Mucosa of rectum (tissue), 2 donors: ENCODE results near the gene NOP56.

Experiments used
- H3K27ac ChIP-seq, 2 donors: one replicate each; pipeline ENCODE4 v1.7.0; 2013; ENCODE audit warnings: inconsistent platforms in 2 of 2, low read depth in 2 of 2, low read length in 2 of 2
- H3K27me3 ChIP-seq, 2 donors: one replicate each; pipeline ENCODE4 v1.7.0; 2013; ENCODE audit warnings: low read length in 2 of 2; ENCODE audit not compliant: control insufficient read depth in 2 of 2, insufficient read depth in 2 of 2
- H3K36me3 ChIP-seq, 2 donors: one replicate each; pipeline ENCODE4 v1.7.0; 2013; ENCODE audit warnings: low read length in 2 of 2; ENCODE audit not compliant: control insufficient read depth in 2 of 2, insufficient read depth in 2 of 2
- H3K4me1 ChIP-seq, 2 donors: one replicate each; pipeline ENCODE4 v1.7.0; 2013; ENCODE audit warnings: low read length in 2 of 2, mild to moderate bottlenecking in 1 of 2; ENCODE audit not compliant: control insufficient read depth in 2 of 2, insufficient read depth in 2 of 2
- H3K4me3 ChIP-seq, 2 donors: one replicate each; pipeline ENCODE4 v1.7.0; 2013; ENCODE audit warnings: low read length in 2 of 2
- H3K9ac ChIP-seq, 2 donors: one replicate each; pipeline ENCODE4 v1.7.0; 2013; ENCODE audit warnings: low read length in 2 of 2, low read depth in 1 of 2, mild to moderate bottlenecking in 1 of 2
- H3K9me3 ChIP-seq, 2 donors: one replicate each; pipeline ENCODE4 v1.7.0; 2013; ENCODE audit warnings: low read length in 2 of 2; ENCODE audit not compliant: control insufficient read depth in 2 of 2
- donor health status: healthy.
- donor health status: Normal muscosa, but diverticular disease.

NOP56 gene

GRCh38 chr20:2617099-2617714 lies 35.2 kb upstream of the NOP56 start:
- H3K9me3 ChIP-seq = no peaks in the 10 kb centered on the region
- H3K4me3 ChIP-seq = no peak overlapping the region
- H3K36me3 ChIP-seq = no peaks in the 10 kb centered on the region
- H3K27ac ChIP-seq = no peak overlapping the region
- H3K27me3 ChIP-seq = no peaks in the 10 kb centered on the region
- H3K9ac ChIP-seq = no peak overlapping the region
- no peaks in the 10 kb centered on the region for H3K4me1 ChIP-seq

- H3K9me3 ChIP-seq = no peaks in the 10 kb centered on the region
- no peaks in the 10 kb centered on the region for H3K27me3 ChIP-seq
- no peaks in the 10 kb centered on the region for H3K4me1 ChIP-seq
- no peak overlapping the region for H3K27ac ChIP-seq
- no peaks in the 10 kb centered on the region for H3K36me3 ChIP-seq
- H3K4me3 ChIP-seq = no peak overlapping the region
- H3K9ac ChIP-seq = no peak overlapping the region
Measured at GRCh38 chr20:2618815-2619214, 33.6 kb upstream of the NOP56 start.

- Histone ChIP-seq H3K4me1 (no peaks in the 10 kb centered on the region), H3K9me3 (no peaks in the 10 kb centered on the region), H3K9ac (no peak overlapping the region), H3K4me3 (no peak overlapping the region), H3K27me3 (no peaks in the 10 kb centered on the region), H3K27ac (no peak overlapping the region), H3K36me3 (no peaks in the 10 kb centered on the region)
Measured at GRCh38 chr20:2619337-2619736, 33.1 kb upstream of the NOP56 start.

DNA sequence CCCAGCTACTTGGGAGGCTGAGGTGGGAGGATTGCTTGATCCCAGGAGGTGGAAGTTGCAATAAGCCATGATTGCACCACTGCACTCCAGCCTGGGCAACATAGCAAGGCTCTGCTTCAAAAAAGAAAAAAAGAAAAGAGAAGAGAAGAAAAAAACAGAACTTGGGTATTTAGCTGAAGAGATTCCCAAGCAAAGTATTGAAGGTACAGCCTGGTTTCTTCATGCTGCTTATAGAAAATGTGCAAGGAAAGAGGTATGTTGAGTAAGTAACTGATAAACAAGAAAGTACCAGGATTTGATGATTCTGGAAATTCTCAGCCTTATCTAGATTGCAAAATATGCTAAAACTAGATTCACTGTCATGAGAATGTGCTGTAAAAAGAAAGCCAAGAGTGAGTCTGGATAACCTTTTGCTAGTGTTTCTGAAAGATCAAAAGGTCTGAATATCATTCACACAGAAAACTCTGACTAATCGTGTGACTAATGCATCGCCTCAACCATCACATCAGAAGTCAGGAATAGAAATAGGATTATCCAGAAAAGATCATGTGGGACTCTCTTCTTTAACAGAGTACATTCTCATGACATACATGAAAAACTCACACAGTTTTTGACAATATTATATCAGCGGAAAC lies 32.4 kb upstream of the NOP56 start:
- H3K4me1 ChIP-seq = no peaks in the 10 kb centered on the region
- H3K27ac ChIP-seq = no peak overlapping the region
- H3K9ac ChIP-seq = no peak overlapping the region
- H3K27me3 ChIP-seq = no peaks in the 10 kb centered on the region
- H3K9me3 ChIP-seq = no peaks in the 10 kb centered on the region
- H3K36me3 ChIP-seq = no peaks in the 10 kb centered on the region
- no peak overlapping the region for H3K4me3 ChIP-seq

DNA sequence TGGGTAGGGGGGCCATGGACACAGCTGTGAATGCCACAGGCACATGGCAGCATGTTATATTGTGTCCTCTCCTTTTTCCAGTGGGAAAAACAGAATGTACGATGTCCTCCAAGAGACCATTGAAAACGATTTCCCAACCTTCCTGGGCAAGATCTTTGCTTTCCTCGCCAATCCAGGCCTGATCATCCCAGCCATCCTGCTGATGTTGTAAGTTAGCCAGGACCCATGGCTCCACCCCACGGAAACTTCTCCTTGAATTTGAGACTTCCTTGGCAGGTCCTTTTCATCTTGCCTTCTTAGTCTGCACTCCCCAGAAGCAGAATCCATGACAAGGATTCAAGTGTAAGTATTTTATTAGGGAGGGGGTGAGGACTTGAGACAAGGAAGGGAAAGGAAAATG lies 28.2 kb upstream of the NOP56 start:
- Histone ChIP-seq H3K4me3 (no peak overlapping the region), H3K9ac (no peak overlapping the region), H3K27me3 (no peaks in the 10 kb centered on the region), H3K36me3 (no peaks in the 10 kb centered on the region), H3K4me1 (no peaks in the 10 kb centered on the region), H3K9me3 (no peaks in the 10 kb centered on the region), H3K27ac (no peak overlapping the region)

DNA sequence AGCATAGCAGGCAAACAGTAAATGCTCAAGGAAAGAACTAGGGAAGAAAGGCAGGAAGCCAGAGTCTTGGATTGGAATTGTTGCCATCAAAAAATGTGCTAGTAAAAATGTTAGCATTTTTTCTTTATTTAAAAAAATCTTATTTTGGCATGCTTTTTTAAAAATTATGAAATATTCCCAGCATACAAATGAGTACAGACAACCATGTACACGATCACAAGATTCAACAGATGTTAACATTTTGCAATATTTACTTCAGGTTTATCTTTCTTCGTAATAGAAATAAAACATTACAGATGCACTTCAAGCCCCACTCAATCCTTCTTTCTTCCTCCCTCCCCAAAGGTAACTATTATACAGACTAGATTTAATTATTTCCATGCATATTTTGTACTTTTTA lies 27.4 kb upstream of the NOP56 start:
- Histone ChIP-seq H3K4me1 (no peaks in the 10 kb centered on the region), H3K27me3 (no peaks in the 10 kb centered on the region), H3K9ac (no peak overlapping the region), H3K36me3 (no peaks in the 10 kb centered on the region), H3K9me3 (no peaks in the 10 kb centered on the region), H3K4me3 (no peak overlapping the region), H3K27ac (no peak overlapping the region)

DNA sequence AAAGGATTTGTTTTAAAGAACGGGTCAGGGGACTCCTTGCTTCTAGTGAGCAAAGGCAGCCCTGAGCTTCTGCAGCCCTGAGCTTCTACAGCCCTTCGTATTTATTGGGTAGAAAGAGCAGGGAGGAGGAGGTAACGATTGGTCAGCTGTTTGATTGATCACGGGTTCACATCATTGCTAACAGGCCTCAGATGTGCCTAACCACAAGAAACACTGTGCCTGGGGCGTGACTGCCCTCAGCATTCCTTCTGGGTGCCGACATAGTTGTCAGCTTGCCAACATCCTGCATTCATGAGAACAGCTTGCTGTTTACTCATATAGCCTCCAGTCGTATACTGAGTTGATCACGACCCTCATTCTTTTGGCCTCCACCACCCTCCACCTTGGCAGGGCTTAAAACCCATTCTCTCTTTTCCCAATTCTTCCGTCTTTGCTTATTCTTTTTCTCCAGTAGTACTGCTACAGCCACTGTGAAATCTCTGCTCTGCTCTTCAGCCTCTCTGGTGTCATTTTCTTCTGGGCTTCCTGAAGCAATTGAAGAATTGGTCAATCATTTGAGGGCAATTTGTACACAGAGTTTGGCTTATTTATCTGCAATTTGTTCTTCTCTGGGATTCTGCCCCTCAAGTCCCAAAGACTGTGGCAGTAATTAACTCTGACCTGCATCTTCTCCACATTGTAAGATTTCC lies 25.4 kb upstream of the NOP56 start:
- no peaks in the 10 kb centered on the region for H3K9me3 ChIP-seq
- no peaks in the 10 kb centered on the region for H3K36me3 ChIP-seq
- no peak overlapping the region for H3K4me3 ChIP-seq
- H3K27me3 ChIP-seq = no peaks in the 10 kb centered on the region
- no peak overlapping the region for H3K9ac ChIP-seq
- no peak overlapping the region for H3K27ac ChIP-seq
- no peaks in the 10 kb centered on the region for H3K4me1 ChIP-seq

- no peak overlapping the region for H3K4me3 ChIP-seq
Measured at GRCh38 chr20:2631228-2631627, 21.2 kb upstream of the NOP56 start.

GRCh38 chr20:2633381-2633780 lies 19.1 kb upstream of the NOP56 start:
- no peak overlapping the region for H3K27ac ChIP-seq
- no peaks in the 10 kb centered on the region for H3K4me1 ChIP-seq
- H3K9ac ChIP-seq = no peak overlapping the region
- no peak overlapping the region for H3K4me3 ChIP-seq
- no peaks in the 10 kb centered on the region for H3K27me3 ChIP-seq
- no peaks in the 10 kb centered on the region for H3K36me3 ChIP-seq
- no peaks in the 10 kb centered on the region for H3K9me3 ChIP-seq

More at GRCh38 chr20:2631228-2631627, 21.2 kb upstream of the NOP56 start:
- H3K36me3 ChIP-seq = no peaks in the 10 kb centered on the region
- H3K4me1 ChIP-seq = no peaks in the 10 kb centered on the region
- no peaks in the 10 kb centered on the region for H3K27me3 ChIP-seq
- H3K9me3 ChIP-seq = no peaks in the 10 kb centered on the region
- no peak overlapping the region for H3K27ac ChIP-seq
- no peak overlapping the region for H3K9ac ChIP-seq

DNA sequence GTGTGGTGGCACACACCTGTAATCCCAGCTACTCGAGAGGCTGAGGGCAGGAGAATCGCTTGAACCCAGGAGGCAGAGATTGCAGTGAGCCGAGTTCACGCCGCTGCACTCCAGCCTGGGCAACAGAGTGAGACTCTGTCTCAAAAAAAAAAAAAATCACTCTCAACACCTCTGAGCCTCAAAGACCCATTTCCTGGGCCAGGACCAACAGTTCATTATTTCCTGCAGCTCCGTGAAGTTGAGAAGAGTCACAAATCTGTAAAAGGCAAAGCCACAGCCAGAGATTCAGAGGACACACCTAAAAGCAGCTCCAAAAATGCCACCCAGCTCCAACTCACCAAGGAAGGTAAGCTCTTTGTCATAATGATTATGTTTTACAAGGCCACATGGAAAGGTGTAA lies 15.2 kb upstream of the NOP56 start:
- Histone ChIP-seq H3K4me1 (no peaks in the 10 kb centered on the region), H3K36me3 (no peaks in the 10 kb centered on the region), H3K27ac (no peak overlapping the region), H3K9me3 (no peaks in the 10 kb centered on the region), H3K4me3 (no peak overlapping the region), H3K27me3 (no peaks in the 10 kb centered on the region), H3K9ac (no peak overlapping the region)
